Fibroblast of pulmonary artery (primary cell): Measurements from ENCODE around the gene ZNF865.

ENCODE experiments used
- DNase-seq: peaks from one replicate; pipeline ENCODE4 v3.0.0-alpha.2; 2010; ENCODE audit warnings: low read depth
- H3K4me3 ChIP-seq: replicated peaks from 2 replicates; pipeline ENCODE4 v1.5.1; 2011; ENCODE audit warnings: low read depth, mild to moderate bottlenecking, control low read depth, low read length, moderate library complexity
- TF ChIP-seq, protein P1 (sequence below): IDR thresholded peaks from 2 replicates; pipeline ENCODE4 v1.5.1; 2011; ENCODE audit warnings: mild to moderate bottlenecking, control low read depth, low read length, inconsistent platforms; ENCODE audit errors: missing control alignments

Gene ZNF865

DNA sequence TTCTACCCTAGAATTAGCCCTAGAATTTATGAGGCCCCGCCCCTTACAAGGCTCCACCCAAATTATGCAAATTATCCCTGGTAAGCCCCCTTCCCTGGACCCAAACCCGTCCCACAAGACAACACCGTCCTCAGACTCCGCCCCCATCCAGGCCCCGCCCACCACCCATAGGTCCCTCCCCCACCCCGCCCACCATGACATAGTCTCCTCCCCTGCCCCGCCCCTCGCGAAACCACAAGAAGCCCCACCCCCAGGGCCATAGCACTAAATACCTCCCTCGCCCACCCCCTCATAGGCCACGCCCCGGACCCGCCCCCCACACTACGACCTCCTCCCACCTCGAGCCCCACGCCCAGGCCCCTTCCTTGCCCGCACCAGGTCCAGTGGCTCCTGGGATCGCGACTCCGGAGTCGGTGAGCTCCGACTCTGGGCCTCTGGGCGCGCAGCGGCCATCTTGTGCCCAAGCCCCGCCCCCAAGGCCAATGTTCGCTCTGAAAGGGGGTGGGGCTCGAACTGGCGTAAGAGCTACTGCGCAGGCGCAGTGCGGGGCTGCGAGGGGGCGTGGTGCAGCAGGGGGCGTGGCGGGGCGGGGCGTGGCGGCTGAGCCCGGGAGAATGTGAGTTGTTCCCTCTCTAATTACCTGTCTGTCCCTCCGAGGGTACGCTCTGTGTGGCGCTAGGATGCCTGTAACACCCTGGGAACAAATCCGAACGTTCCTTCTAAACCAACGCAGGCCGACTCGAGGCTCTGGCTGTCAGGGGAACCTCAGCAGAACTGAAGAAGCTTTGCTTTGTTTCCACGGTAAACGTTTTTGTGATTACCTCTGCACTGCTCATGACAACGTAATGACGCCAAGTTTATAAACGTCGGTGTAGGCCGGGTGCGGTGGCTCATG, 18.9 kb downstream of the ZNF865 start, which contains the start of gene ZNF784:
TSS of gene ZNF784 (minus strand) at position 458 of the 895 bp plus-strand sequence. CDS start at position 453, 5 bp downstream.
- H3K4me3 ChIP-seq: peak within 1 kb of the TSS; percentile 69
- peak; percentile 95 for DNase-seq
- TF ChIP-seq, protein P1, sequence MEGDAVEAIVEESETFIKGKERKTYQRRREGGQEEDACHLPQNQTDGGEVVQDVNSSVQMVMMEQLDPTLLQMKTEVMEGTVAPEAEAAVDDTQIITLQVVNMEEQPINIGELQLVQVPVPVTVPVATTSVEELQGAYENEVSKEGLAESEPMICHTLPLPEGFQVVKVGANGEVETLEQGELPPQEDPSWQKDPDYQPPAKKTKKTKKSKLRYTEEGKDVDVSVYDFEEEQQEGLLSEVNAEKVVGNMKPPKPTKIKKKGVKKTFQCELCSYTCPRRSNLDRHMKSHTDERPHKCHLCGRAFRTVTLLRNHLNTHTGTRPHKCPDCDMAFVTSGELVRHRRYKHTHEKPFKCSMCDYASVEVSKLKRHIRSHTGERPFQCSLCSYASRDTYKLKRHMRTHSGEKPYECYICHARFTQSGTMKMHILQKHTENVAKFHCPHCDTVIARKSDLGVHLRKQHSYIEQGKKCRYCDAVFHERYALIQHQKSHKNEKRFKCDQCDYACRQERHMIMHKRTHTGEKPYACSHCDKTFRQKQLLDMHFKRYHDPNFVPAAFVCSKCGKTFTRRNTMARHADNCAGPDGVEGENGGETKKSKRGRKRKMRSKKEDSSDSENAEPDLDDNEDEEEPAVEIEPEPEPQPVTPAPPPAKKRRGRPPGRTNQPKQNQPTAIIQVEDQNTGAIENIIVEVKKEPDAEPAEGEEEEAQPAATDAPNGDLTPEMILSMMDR: no peak

DNA sequence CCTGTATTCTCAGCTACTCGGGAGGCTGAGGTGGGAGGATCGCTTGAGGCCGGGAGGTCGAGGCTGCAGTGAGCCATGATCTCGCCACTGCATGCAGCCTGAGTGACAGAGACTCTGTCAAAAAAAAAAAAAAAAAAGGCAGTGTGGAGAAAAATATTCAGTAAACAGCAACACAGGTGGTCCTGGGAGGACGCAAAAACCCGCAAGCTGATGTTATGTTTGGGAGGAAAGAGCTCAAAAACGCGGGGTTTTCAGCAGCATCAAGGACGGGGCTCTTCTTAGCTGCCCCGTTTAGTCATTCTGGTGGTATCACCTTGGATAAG, 19.5 kb downstream of the ZNF865 start:
- H3K4me3 ChIP-seq: peak overlapping the region; percentile 69
- TF ChIP-seq, protein P1: no peak
- DNase-seq: no peak

DNA sequence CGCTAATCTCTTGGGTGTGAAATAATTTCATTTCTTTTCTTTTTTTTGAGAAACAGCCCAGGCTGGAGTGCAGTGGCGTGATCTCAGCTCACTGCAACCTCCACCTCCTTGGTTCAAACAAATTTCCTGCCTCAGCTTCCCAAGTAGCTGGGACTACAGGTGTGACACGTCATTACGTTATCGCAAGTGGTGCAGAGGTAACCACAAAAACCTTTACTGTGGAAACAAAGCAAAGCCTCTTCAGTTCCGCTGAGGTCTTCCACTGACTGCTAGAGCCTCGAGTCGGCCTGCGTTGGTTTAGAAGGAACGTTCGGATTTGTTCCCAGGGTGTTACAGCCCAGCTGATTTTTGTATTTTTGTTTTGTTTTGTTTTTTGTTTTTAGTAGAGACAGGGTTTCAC, 20.9 kb downstream of the ZNF865 start:
- TF ChIP-seq, protein P1: no peak
- DNase-seq: no peak
- H3K4me3 ChIP-seq: no peak overlapping the region

DNA sequence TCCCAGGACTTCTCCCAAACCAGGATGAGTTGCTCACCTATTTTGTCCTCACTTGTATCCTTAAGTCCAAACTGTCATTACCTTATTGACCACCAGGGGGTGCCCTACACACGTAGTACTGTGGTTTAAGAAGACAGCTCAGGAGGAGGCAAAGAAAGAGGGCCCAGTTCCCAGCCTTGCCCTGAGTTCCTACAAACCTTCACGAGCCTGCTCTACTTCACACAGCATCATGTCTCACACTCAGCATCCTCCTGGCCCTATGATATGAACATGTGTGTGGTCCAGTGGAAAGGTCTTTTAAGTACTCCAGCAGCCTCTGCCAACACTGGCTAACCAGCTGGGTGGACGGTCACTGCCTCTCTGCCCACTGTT, 27.0 kb downstream of the ZNF865 start:
- TF ChIP-seq, protein P1: peak; percentile 83
- H3K4me3 ChIP-seq: no peak overlapping the region
- peak; percentile 98 for DNase-seq

DNA sequence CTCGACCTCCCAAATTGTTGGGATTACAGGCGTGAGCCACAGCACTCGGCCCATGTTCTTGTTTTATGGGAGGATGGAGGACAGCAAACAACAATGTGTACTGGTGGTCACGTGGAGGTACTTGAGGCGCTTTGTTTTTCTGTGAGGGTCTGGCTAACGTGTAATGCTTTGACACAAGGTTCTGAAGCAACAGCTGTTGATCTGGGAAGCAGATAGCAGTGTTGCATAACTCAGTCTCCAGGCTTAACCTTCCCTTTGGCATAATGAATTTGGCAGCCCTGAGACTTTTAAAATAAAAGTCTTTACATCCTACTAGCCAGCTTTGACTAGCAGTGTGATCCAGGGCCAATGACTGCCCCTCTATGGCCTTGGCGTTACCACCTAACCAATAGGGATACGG, 28.4 kb downstream of the ZNF865 start:
- DNase-seq: no peak
- no peak overlapping the region for H3K4me3 ChIP-seq
- TF ChIP-seq, protein P1: no peak

DNA sequence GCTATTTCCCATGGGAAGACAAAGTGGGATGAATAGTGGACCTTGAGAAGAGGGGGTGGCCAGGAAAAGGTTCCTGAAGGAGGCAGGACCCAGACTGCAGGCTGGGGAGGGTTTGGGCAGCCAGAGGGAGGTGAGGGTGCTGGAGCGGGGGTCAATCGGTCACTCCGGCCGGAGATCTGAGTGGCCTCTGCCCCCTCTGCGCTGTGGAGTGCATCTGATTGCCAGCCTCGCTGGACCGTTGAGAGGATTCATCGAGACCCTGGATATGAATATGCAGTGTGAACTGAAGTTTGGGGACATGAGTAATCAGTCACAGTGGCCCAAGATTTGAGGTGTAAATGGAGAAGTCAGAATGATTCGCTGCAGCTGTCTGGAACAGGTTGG, 29.9 kb downstream of the ZNF865 start:
- H3K4me3 ChIP-seq: peak overlapping the region; percentile 87
- TF ChIP-seq, protein P1: no peak
- DNase-seq: no peak

DNA sequence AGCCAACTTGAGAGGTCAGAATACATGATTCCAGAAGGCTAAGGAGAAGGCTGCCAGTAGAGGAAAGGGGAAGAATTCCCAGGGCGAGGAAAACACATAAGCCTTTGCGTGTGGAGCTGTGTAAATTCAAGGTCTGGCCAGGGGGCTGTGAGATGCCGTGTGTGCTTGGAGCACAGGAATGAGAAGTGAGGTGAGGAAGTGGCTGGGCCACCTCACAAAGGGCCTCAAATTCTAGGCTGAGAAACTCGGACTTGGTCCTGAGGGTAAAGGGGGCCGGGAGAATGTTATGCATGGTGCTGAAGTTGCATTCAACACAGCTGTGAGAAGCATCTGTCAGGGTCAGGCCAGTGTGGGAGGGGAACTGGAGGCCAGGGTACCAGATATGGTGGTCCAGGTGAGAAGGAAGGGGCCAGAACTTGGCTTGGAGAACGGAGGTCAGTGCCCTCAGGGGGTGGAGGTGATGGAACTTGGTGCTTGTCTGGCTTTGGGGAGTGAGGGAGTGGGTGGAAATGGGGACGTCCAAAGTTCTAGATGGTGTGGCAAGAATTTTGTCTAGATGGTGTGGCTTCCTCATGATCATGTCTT, 30.5 kb downstream of the ZNF865 start:
- TF ChIP-seq, protein P1: no peak
- no peak for DNase-seq
- peak overlapping the region; percentile 87 for H3K4me3 ChIP-seq
